ENCODE results near the gene CCNB2. TPM values are rescaled to one million over a fixed set of nuclear protein-coding genes. Genes with fewer than 3 reads are reported as not detected.

CCNB2 gene
- total and polyA plus RNA-seq, 10 of the 15 experiments (the other 5 are each of a cell fraction or from before 2014, with no cell fraction given), result 74.1 to 211 (median 103) TPM

DNA sequence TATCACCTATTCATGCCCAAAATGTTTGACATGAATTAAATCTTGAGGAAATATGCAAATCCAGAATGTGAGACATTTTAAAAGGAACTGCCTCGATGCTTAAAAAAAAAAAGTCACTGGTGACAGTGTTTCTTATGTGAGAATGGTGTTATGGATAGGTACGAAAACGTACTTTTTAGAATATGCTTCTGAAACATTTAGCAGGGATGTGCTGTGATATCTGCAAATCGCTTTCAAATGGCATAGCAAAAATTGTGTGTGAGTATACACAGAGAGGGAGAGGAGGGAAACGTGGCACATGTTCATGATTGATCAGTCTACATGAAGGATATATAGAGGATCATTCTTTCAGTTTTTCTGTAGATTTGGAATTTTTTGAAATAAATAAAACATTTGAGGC, 16.0 kb downstream of the CCNB2 start:
- ATAC-seq (no peak), FAIRE-seq (no peak), DNase-seq (ENCODE audit: low read depth, low spot score) (no peak)
- no peaks in the 10 kb centered on the region for H3K4me1 ChIP-seq (ENCODE audit: control insufficient read depth, insufficient read depth, low read length)
- H3K79me2 ChIP-seq (ENCODE audit: control insufficient read depth, insufficient read depth, low read length), result no peaks in the 10 kb centered on the region
- intact Hi-C loops (cut with micrococcal nuclease; ENCODE audit: unreplicated experiment), result no loop called here
- RAD21 ChIA-PET (ENCODE audit: unreplicated experiment), result no interaction called here
- SMC1A ChIA-PET (ENCODE audit: uncharacterized antibody, unreplicated experiment), result interaction anchor here (1.0 kb wide), 1 partner anchor 9 kb away, joined by 3 read pairs; no protein-coding TSS in a partner anchor
- H3K27ac ChIP-seq (ENCODE audit: control insufficient read depth, insufficient read depth), result no peak overlapping the region
- TF ChIP-seq ZNF274 (IDR thresholded peaks at IDR 0.05; ENCODE audit: insufficient read depth, insufficient read length) (no peak), HDAC2 (IDR thresholded peaks at IDR 0.05) (no peak), BCL11A (IDR thresholded peaks at IDR 0.05; ENCODE audit: low read depth, low read length) (no peak)
- no peak overlapping the region for H3K9ac ChIP-seq (ENCODE audit: control insufficient read depth, insufficient read depth, low read length)
- CTCF ChIA-PET, result interaction anchor here (0.9 to 1.5 kb wide), 2 partner anchors 10 to 373 kb away, joined by 4 to 5 read pairs; no protein-coding TSS in a partner anchor
- H3K4me2 ChIP-seq (ENCODE audit: control insufficient read depth, insufficient read depth), result no peak overlapping the region
- POLR2A ChIA-PET, result interaction anchor here (0.6 kb wide), 1 partner anchor 28 kb away, joined by 3 read pairs; no protein-coding TSS in a partner anchor
- H3K36me3 ChIP-seq (ENCODE audit: control insufficient read depth in 2 of 2, insufficient read depth in 2 of 2, low read length in 1 of 2), result peaks cover 19 to 42% of the 10 kb centered on the region in 2 experiments; a peak in 3 of 4 replicates
- no peaks in the 10 kb centered on the region for H4K20me1 ChIP-seq (ENCODE audit: control insufficient read depth, insufficient read depth)
- no peak overlapping the region for H2AFZ ChIP-seq (ENCODE audit: control insufficient read depth, low read depth, low read length)
- H3K27me3 ChIP-seq (replicated peaks in 1 of 2; ENCODE audit: control insufficient read depth in 2 of 2, insufficient read depth in 2 of 2, low read length in 1 of 2), result no peaks in the 10 kb centered on the region
- BruUV-seq (replicated peaks), result no TSS peak
- H3K4me3 ChIP-seq, result no peak overlapping the region
- WGBS (ENCODE audit: insufficient coverage, insufficient replicate concordance, low lambda C conversion rate, missing lambda C conversion rate), result 99% methylated on average over 5 of the region's 5 CpGs
- no peaks in the 10 kb centered on the region for H3K9me3 ChIP-seq (replicated peaks; ENCODE audit: control insufficient read depth, insufficient read depth, low read length)
- in situ Hi-C loops (cut with MboI), result no loop called here

GRCh38 chr15:59124261-59124660, 19.3 kb downstream of the CCNB2 start:
- ChIA-PET CTCF (interaction anchor here (2.1 kb wide), 1 partner anchor 12 kb away, joined by 7 read pairs; no protein-coding TSS in a partner anchor), POLR2A (no interaction called here), RAD21 (ENCODE audit: unreplicated experiment) (no interaction called here), SMC1A (ENCODE audit: uncharacterized antibody, unreplicated experiment) (interaction anchor here (1.3 to 2.1 kb wide), 3 partner anchors 12 to 405 kb away, joined by 3 to 10 read pairs (median 4); no protein-coding TSS in a partner anchor)
- H3K9me3 ChIP-seq (replicated peaks; ENCODE audit: control insufficient read depth, insufficient read depth, low read length), result peaks cover 1% of the 10 kb centered on the region; the same call in 2 of the 3 replicates
- in situ Hi-C loops (cut with MboI), result no loop called here
- no peaks in the 10 kb centered on the region for H4K20me1 ChIP-seq (ENCODE audit: control insufficient read depth, insufficient read depth)
- H2AFZ ChIP-seq (ENCODE audit: control insufficient read depth, low read depth, low read length), result no peak overlapping the region
- DNase-seq (ENCODE audit: low read depth, low spot score) (no peak), FAIRE-seq (no peak), ATAC-seq (no peak)
- no peaks in the 10 kb centered on the region for H3K27me3 ChIP-seq (replicated peaks in 1 of 2; ENCODE audit: control insufficient read depth in 2 of 2, insufficient read depth in 2 of 2, low read length in 1 of 2)
- peaks cover 11 to 27% of the 10 kb centered on the region in 2 experiments; a peak in 3 of 4 replicates for H3K36me3 ChIP-seq (ENCODE audit: control insufficient read depth in 2 of 2, insufficient read depth in 2 of 2, low read length in 1 of 2)
- WGBS (ENCODE audit: insufficient coverage, insufficient replicate concordance, low lambda C conversion rate, missing lambda C conversion rate), result 100% methylated on average over 2 of the region's 2 CpGs
- no peak overlapping the region for H3K4me2 ChIP-seq (ENCODE audit: control insufficient read depth, insufficient read depth)
- no peak overlapping the region for H3K4me3 ChIP-seq
- no TSS peak for BruUV-seq (replicated peaks)
- H3K4me1 ChIP-seq (ENCODE audit: control insufficient read depth, insufficient read depth, low read length), result no peaks in the 10 kb centered on the region
- intact Hi-C loops (cut with micrococcal nuclease; ENCODE audit: unreplicated experiment), result no loop called here
- no peak overlapping the region for H3K27ac ChIP-seq (ENCODE audit: control insufficient read depth, insufficient read depth)
- peaks cover 1% of the 10 kb centered on the region; the same call in 1 of the 2 replicates for H3K79me2 ChIP-seq (ENCODE audit: control insufficient read depth, insufficient read depth, low read length)
- no peak overlapping the region for H3K9ac ChIP-seq (ENCODE audit: control insufficient read depth, insufficient read depth, low read length)
- TF ChIP-seq RELA (IDR thresholded peaks at IDR 0.05; ENCODE audit: borderline replicate concordance, partially characterized antibody) (no peak), SMARCA5 (IDR thresholded peaks at IDR 0.05) (no peak), PAX8 (IDR thresholded peaks at IDR 0.05) (no peak), CHD2 (IDR thresholded peaks at IDR 0.05; ENCODE audit: borderline replicate concordance, low read depth, low read length) (no peak), EED (IDR thresholded peaks at IDR 0.05; ENCODE audit: low read depth) (no peak), ASH2L (IDR thresholded peaks at IDR 0.05; ENCODE audit: borderline replicate concordance, low read depth) (no peak), PML (IDR thresholded peaks at IDR 0.05; ENCODE audit: low read length) (no peak), IRF4 (IDR thresholded peaks at IDR 0.05; ENCODE audit: low read depth, low read length) (no peak), ESRRA (IDR thresholded peaks at IDR 0.05; ENCODE audit: low read length) (no peak), SREBF2 (IDR thresholded peaks at IDR 0.05; ENCODE audit: low read length) (no peak), SIN3A (IDR thresholded peaks at IDR 0.05; ENCODE audit: low read depth, low read length) (no peak), CEBPB (IDR thresholded peaks at IDR 0.05; ENCODE audit: borderline replicate concordance in 1 of 2, low read depth in 2 of 2, low read length in 2 of 2) (no peak), ZNF274 (IDR thresholded peaks at IDR 0.05; ENCODE audit: insufficient read depth, insufficient read length) (no peak)
- TF ChIP-seq, protein P1, sequence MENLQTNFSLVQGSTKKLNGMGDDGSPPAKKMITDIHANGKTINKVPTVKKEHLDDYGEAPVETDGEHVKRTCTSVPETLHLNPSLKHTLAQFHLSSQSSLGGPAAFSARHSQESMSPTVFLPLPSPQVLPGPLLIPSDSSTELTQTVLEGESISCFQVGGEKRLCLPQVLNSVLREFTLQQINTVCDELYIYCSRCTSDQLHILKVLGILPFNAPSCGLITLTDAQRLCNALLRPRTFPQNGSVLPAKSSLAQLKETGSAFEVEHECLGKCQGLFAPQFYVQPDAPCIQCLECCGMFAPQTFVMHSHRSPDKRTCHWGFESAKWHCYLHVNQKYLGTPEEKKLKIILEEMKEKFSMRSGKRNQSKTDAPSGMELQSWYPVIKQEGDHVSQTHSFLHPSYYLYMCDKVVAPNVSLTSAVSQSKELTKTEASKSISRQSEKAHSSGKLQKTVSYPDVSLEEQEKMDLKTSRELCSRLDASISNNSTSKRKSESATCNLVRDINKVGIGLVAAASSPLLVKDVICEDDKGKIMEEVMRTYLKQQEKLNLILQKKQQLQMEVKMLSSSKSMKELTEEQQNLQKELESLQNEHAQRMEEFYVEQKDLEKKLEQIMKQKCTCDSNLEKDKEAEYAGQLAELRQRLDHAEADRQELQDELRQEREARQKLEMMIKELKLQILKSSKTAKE (IDR thresholded peaks at IDR 0.05; ENCODE audit: low read depth, poor library complexity, severe bottlenecking), result no peak
- TF ChIP-seq, protein P2, sequence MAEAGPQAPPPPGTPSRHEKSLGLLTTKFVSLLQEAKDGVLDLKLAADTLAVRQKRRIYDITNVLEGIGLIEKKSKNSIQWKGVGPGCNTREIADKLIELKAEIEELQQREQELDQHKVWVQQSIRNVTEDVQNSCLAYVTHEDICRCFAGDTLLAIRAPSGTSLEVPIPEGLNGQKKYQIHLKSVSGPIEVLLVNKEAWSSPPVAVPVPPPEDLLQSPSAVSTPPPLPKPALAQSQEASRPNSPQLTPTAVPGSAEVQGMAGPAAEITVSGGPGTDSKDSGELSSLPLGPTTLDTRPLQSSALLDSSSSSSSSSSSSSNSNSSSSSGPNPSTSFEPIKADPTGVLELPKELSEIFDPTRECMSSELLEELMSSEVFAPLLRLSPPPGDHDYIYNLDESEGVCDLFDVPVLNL (IDR thresholded peaks at IDR 0.05; ENCODE audit: low read depth, low read length), result no peak

Data from GM12878 (cell line).